ENCODE data around the gene CA11.

DNA sequence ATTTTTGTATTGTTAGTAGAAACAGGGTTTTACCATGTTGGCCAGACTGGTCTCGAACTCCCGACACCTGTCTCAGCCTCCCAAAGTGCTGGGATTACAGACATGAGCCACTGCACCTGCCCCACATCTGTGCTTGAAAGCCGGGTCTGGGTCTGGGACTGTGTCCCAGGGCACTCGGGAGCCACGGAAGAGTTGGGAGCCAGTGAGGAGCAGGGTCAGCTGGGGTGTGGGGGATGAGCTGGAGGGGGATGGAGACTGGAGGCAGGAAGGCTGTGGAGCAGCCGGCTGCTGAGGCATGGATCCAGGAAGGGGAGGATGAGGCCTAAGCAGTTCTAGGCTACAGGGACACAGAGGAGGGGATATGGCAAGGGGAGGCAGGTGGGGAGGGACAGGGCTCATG, 50.2 kb downstream of the CA11 start:
- TF ChIP-seq STAG1 (CRISPR knock-in tag; IDR thresholded peaks at IDR 0.05; ENCODE audit: borderline replicate concordance): no peak
- no peak for TF ChIP-seq SMC3 (conservative IDR thresholded peaks at IDR 0.05; ENCODE audit: insufficient read depth, low read depth, low read length)
- no peak for TF ChIP-seq POLR2AphosphoS5 (IDR thresholded peaks at IDR 0.05; ENCODE audit: control insufficient read depth, insufficient read depth, low read depth, low read length)
- TF ChIP-seq MEF2D (tag; conservative IDR thresholded peaks at IDR 0.05; ENCODE audit: low read depth): no peak
- TF ChIP-seq, protein P1, sequence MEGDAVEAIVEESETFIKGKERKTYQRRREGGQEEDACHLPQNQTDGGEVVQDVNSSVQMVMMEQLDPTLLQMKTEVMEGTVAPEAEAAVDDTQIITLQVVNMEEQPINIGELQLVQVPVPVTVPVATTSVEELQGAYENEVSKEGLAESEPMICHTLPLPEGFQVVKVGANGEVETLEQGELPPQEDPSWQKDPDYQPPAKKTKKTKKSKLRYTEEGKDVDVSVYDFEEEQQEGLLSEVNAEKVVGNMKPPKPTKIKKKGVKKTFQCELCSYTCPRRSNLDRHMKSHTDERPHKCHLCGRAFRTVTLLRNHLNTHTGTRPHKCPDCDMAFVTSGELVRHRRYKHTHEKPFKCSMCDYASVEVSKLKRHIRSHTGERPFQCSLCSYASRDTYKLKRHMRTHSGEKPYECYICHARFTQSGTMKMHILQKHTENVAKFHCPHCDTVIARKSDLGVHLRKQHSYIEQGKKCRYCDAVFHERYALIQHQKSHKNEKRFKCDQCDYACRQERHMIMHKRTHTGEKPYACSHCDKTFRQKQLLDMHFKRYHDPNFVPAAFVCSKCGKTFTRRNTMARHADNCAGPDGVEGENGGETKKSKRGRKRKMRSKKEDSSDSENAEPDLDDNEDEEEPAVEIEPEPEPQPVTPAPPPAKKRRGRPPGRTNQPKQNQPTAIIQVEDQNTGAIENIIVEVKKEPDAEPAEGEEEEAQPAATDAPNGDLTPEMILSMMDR (IDR thresholded peaks at IDR 0.05 in 2 of 3, conservative IDR thresholded peaks at IDR 0.05 in 1 of 3; ENCODE audit: insufficient read depth in 2 of 3, low read depth in 1 of 3, low read length in 3 of 3): no peak
- no peak for TF ChIP-seq JUND (IDR thresholded peaks at IDR 0.05; ENCODE audit: borderline replicate concordance, low read depth, low read length)
- TF ChIP-seq JUND (tag; IDR thresholded peaks at IDR 0.05; ENCODE audit: borderline replicate concordance, low read depth, low read length): no peak
- no peak for TF ChIP-seq RAD21 (CRISPR knock-in tag; conservative IDR thresholded peaks at IDR 0.05 in 1 of 2, IDR thresholded peaks at IDR 0.05 in 1 of 2)
- TF ChIP-seq RFX1 (IDR thresholded peaks at IDR 0.05): no peak

Measured in K562 (cell line).